Activated gamma-delta T cell (primary cell): Measurements from ENCODE around the gene EMILIN1.
A peak's percentile ranks its signal among the peaks of the same experiment; 100 is the strongest.

ENCODE experiments used
- DNase-seq: peaks from one replicate; lab custom pipeline; 2025; lab: John Stamatoyannopoulos, UW

Gene EMILIN1

GRCh38 chr2:27123302-27124150, 45.1 kb downstream of the EMILIN1 start, which contains the start of gene ABHD1:
TSS of gene ABHD1 (plus strand) at chr2:27123815. CDS start at chr2:27123949, 134 bp downstream.
- DNase-seq = peak; percentile 63

- DNase-seq = no peak
Observed at GRCh38 chr2:27125104-27125503, 46.7 kb downstream of the EMILIN1 start.

- no peak for DNase-seq
Observed at GRCh38 chr2:27126252-27126710, 47.9 kb downstream of the EMILIN1 start.

- DNase-seq = no peak
Observed at GRCh38 chr2:27127883-27128667, 49.7 kb downstream of the EMILIN1 start.

- no peak for DNase-seq
Observed at GRCh38 chr2:27128668-27129571, 50.5 kb downstream of the EMILIN1 start.

- no peak for DNase-seq
Observed at GRCh38 chr2:27130396-27130795, 52.0 kb downstream of the EMILIN1 start.

- no peak for DNase-seq
Observed at GRCh38 chr2:27131429-27131828, 53.0 kb downstream of the EMILIN1 start.

GRCh38 chr2:27133195-27133875, 54.9 kb downstream of the EMILIN1 start:
- DNase-seq = no peak

GRCh38 chr2:27133905-27134780, 55.7 kb downstream of the EMILIN1 start, which contains the start of gene PREB:
TSS of gene PREB (minus strand) at chr2:27134636. CDS start at chr2:27134421, 215 bp downstream.
- DNase-seq = peak; percentile 96

- DNase-seq = no peak
Observed at GRCh38 chr2:27134781-27135477, 56.5 kb downstream of the EMILIN1 start.

- no peak for DNase-seq
Observed at GRCh38 chr2:27135478-27135955, 57.1 kb downstream of the EMILIN1 start.
